Ecto neural progenitor cell (in vitro differentiated cells): ENCODE results near the gene PARP11.

ENCODE experiments used
- DNase-seq: peaks from one replicate; pipeline ENCODE4 v3.0.0-alpha.2; 2018; ENCODE audit warnings: low spot score

PARP11 gene, protein sequence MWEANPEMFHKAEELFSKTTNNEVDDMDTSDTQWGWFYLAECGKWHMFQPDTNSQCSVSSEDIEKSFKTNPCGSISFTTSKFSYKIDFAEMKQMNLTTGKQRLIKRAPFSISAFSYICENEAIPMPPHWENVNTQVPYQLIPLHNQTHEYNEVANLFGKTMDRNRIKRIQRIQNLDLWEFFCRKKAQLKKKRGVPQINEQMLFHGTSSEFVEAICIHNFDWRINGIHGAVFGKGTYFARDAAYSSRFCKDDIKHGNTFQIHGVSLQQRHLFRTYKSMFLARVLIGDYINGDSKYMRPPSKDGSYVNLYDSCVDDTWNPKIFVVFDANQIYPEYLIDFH

DNA sequence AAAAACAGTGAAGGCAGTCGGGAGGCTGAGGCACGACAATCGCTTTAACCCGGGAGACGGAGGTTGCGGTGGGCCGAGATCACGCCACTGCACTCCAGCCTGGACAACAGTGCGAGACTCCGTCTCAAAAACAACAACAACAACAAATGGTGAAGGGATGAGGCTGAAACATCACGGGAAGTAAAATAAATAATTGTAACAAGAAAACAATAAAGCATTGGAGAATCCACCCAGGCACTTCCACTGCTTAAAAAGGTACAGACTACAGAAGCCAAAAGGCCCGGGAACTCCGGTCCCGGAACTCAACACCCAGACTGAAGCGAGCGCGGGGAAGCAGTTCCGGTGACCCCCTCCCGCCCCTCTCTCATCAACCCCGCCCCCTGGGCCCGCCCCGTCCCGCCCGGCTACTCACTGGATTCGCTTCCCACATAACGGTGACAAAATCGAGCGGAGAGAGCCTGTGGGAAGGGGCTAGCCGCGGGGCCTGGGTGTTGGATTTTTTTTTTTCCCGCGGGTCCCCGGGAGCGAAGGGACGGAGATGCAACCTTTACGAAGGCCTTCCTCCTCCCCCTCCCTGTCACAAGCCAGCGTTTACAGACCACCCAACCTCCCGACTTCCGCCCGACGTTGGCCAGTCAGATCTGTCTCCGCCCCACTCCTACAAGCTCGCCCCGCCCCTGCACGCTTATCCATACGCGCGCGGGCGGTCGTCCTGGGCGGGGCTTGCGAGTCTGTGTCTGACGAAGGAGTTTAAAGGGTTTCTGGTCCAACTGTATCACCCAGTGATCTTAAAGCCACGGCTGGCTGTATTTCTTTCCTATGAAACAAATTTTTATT lies at the start of gene PARP11:
TSS of gene PARP11 (minus strand) at position 600 of the 837 bp plus-strand sequence. CDS start at position 430, 170 bp downstream.
- peak; percentile 97 for DNase-seq

DNA sequence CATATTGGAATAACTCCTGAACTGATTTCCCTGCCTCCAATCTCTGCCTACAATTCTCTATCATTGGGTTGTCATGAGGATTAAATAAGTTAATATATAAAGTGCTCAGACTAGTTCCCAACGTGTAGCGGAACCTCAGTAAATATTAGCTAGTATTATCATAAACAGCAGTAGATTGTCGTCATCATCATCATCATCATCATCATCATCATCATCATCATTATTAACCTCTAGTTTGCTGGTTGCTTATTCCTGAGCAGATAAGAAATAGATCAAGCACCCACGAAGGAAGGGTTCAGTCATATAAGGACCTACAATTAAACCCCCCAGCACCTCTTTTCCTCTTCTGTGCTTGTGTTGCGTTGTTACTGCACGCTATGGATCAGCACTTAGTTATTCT lies 48.8 kb upstream of the PARP11 start:
- DNase-seq, result no peak

DNA sequence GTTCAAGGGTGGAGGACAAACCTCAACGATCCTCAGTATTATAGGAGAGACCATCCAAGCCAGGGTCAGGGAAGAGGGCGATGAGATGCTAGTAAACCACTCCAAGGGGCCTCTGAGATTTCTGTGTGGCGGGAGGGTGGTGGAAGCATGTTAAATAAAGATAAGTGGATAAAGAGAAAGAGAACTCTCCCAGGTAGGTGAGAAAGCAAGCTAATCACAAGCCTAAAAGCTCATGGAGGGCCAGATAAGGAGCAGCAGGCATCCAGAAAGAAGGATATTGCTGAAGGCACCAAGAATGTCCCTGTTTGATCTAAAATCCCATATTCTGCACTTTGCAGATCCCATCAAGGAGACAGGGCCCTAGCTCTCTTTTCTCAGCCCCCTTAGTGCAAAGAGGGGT lies 48.3 kb upstream of the PARP11 start:
- no peak for DNase-seq

GRCh38 chr12:3921151-3921471 lies 47.9 kb upstream of the PARP11 start:
- DNase-seq, result no peak

DNA sequence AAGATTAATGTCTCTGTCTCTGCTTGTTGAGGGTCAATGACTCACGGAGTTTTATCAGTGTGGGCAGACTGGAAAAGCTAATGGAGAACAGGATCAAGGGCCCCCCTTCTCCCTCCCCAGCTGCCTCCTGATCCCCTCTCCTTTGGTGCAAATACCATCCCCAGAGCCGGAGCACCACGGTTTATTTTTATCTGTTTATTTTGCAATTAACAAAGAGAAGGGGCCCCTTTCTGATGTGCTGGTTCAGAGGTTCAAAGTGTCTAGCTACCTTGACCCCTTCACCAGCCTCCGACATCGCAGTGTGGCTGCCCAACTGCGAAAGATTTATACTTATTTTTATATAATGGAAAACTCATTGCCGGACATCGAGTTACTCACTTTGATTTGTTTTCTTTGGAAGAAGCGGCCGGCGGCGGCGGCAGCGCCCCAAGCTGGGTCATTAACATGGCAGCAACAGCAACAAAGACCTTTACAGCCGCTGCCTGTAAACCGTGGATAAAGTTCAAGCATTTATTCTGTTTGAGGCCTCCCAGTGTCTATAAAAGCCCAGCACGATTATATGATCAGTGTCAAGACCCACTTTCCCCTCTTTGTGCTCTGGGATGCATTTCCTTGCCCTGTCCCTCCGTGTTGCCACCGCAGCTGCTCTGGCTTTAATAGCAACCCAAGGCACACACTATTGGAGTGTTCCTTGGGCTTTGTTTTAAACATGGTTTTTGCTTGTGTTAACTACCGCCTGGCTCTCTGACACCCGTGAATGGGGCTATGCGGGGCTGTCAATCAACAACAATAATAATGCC lies 47.4 kb upstream of the PARP11 start:
- DNase-seq, result no peak

GRCh38 chr12:3913278-3913677 lies 40.1 kb upstream of the PARP11 start:
- no peak for DNase-seq

GRCh38 chr12:3912863-3913262 lies 39.7 kb upstream of the PARP11 start:
- no peak for DNase-seq

DNA sequence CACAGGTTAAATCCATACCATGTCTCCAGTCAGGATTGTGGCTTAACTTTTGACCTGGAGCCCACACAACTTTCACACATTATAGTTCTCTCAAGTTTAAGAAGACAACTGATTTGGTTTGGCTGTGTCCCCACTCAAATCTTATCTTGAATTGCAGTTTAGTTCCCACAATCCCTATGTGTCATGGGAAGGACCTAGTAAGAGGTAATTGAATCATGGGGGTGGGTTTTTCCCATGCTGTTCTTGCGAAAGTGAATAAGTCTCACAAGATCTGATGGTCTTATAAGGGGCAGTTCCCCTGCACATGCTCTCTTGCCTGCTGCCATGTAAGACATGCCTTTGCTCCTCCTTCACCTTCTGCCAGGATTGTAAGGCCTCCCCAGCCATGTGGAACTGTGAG lies 38.2 kb upstream of the PARP11 start:
- DNase-seq, result no peak

DNA sequence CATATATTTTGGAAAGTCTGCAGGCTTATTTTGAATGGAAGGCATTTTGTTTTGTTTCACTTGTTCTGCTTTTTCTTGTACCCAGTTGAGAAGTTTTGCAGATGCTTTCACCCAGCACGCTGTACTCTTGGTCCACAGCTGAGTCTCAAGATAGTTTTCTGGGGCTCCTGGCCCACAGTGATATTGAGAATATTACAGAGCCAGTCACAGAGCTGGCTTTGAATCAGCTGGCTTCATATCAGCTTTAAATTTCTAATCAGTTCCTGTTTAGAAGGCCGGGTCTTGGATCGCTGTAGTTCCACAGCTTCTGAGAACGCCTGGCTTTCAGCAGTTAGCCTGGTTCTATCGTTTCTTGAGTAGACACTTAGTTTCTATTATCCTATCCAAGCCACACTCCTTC lies 32.5 kb upstream of the PARP11 start:
- DNase-seq, result no peak

GRCh38 chr12:3904999-3905398 lies 31.8 kb upstream of the PARP11 start:
- DNase-seq, result no peak

DNA sequence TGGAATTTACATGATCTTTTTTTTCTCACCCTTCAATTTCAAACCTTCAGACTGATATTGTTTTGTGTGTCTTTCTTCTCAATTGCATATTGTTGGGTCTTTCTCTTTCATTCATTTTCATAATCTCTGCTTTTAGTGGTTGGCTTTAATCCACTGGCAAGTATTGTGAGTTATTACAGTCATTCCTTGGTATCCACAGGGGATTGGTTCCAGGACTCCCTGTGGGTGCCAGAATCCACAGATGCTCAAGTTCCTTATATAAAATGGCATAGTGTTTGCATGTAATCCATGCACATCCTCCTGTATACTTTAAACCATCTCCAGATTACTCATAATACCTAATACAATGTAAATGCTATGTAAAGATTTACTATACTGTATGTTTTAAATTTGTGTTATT lies 29.7 kb upstream of the PARP11 start:
- no peak for DNase-seq

- DNase-seq, result no peak
Measured at GRCh38 chr12:3901116-3901515, 27.9 kb upstream of the PARP11 start.

DNA sequence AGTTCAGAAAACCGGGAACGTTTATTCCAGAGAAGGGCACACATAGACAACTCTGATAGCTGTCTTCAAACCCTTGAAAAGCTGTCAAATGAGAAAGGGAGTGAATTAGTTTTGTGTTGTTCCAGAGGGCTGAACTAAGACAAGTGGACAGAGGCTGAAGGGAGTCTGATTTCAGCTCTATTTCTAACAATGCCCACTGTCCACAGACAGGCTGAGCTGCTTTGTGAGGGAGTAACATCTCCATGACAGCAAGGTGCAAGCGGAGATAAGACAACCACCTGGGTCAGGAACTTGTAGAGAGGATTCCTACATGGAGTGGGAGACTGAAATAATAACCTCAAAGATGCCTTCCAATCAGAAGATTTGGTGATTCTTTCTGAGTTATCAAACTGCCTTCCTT lies 25.6 kb upstream of the PARP11 start:
- no peak for DNase-seq

- DNase-seq, result no peak
Measured at GRCh38 chr12:3897371-3897971, 24.3 kb upstream of the PARP11 start.

DNA sequence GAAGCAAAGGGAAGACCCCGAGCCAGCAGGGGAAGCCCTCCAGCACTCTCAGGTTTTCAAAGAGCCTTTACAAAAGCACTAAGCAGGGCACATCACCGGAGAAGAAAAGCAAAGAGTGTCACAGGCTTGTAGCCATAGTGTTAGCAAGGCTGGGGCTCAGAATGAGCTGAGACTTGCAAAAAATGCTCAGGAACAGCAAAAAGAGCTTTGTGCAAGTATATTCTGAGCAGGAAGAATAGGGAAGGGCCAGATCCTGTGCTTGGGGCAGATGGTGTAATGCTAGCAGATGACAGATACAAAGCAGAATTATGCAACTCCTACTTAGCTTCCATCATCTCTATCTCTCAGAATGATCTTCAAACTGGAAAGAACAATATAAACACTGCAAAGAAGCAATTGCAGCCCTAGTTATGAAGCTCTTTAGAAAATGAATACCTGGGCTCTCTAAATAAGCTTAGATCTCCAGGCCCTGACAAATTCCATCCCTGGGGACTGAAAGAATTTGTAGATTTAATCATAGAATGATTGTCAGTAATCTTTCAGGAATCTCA lies 23.7 kb upstream of the PARP11 start:
- DNase-seq, result no peak

GRCh38 chr12:3896356-3896755 lies 23.2 kb upstream of the PARP11 start:
- DNase-seq, result no peak

GRCh38 chr12:3892631-3893030 lies 19.4 kb upstream of the PARP11 start:
- DNase-seq, result no peak

- no peak for DNase-seq
Measured at GRCh38 chr12:3891201-3891600, 18.0 kb upstream of the PARP11 start.

DNA sequence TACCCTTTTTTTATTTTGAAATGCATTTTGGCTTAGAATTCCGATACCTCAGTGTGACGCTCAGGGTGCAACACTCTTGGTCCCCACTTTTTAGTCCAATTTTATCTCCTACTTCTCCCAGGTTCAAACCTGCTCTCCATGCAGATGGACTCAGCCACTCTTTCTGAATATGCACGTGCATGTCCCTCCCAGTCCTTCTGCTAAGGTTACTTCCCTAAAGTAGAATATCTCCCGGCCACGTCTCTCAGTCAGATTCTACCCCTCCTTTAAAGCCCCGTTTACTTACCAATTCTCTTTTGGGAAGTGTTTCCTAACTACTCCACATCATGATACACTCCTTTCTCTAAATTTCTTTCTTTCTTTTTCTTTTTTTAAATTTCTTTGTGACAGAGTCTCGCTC lies 15.5 kb upstream of the PARP11 start:
- no peak for DNase-seq

DNA sequence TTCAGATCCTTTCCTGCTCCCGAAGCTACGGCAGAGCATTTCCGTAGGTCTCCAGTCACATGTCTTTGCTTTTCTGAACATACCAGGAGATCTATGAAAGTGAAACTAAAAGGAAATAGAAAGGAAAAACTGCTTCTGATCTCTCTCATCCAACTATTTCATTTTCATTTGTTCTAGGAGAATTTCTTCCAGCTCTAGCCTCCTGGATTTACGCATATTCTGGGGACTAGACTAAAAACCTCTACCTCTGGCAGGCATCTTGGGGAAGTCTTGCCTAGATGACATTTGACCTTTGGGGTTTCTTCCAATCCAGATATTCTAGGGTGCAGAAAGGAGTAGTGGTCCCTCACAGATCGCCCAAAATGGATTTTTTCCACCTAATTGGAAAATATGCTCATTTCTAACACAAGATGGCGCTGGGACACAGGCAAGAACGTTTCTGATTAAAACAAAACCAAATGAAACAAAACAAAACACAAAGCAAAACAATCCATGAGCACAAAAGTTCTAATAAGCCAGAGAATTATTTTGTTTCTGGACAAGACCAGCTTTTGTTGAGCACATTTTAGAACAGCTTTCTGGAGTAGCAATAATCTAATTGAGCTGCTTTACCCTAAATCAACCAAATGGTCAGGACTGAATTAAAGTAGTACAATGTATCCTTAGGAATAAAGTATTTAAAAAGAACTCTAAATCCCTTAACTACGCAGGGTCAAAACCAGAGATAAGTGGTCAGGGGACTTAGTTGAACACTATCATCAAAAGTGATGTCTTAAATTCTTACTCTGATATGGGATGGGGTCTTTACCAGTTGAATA lies 12.3 kb upstream of the PARP11 start:
- DNase-seq, result no peak

GRCh38 chr12:3884671-3885070 lies 11.5 kb upstream of the PARP11 start:
- DNase-seq, result no peak
